HepG2 (cell line): ENCODE results near the gene TYRP1. TPM values are rescaled to one million over a fixed set of nuclear protein-coding genes. Genes with fewer than 3 reads are reported as not detected.

Source experiments
- ATAC-seq: fragments of 200-7000 bp; cut with Tn5 transposase; 3 replicates; pipeline ENCODE4 v1.9.1; 2020; ENCODE audit warnings: mild to moderate bottlenecking, moderate library complexity
- BruUV-seq: library from RNA; stranded (reverse); fragments of 400-500 nt; replicated peaks from 2 replicates; lab custom pipeline; 2021; lab: Mats Ljungman, UMichigan
- CTCF ChIA-PET: fragments of 300-600 bp; formaldehyde crosslinking; extraction: SDS; loops from one replicate; lab custom pipeline; 2021; ENCODE audit warnings: low total read pairs, inconsistent platforms, low intra/inter-chr PET ratio; lab: Yijun Ruan, JAX
- POLR2A ChIA-PET: fragments of 350-600 bp; sonication (Branson Sonifier 250); formaldehyde crosslinking; loops from one replicate; lab custom pipeline; 2020; ENCODE audit warnings: antibody characterized with exemption, inconsistent platforms; lab: Yijun Ruan, JAX
- DNase-seq: peaks from one replicate; pipeline ENCODE4 v3.0.0-alpha.2; 2015; ENCODE audit warnings: low spot score
- FAIRE-seq: peaks from 3 replicates; lab custom pipeline; 2011; peaks lifted over from hg19 to GRCh38; lab: Jason Lieb, UNC
- H2AFZ ChIP-seq: one replicate; pipeline ENCODE4 v1.6.1; 2011; ENCODE audit warnings: low read length, inconsistent platforms
- H3K27ac ChIP-seq: fragments of 300-600 bp; 3 replicates; pipeline ENCODE4 v1.8.0; 2011; ENCODE audit warnings: mixed run types, mild to moderate bottlenecking, mixed read lengths, low read length, inconsistent platforms; ENCODE audit not compliant: insufficient read depth; ENCODE audit errors: extremely low read length
- H3K27me3 ChIP-seq, 2 experiments: fragments of 200-600 bp in 1 of 2; 2 replicates in 1 of 2; 3 replicates in 1 of 2; pipeline versions ENCODE4 v1.6.0 to v1.8.0; 2011; ENCODE audit warnings: low read length in 2 of 2, mild to moderate bottlenecking in 2 of 2, moderate library complexity in 2 of 2, inconsistent platforms in 1 of 2; ENCODE audit not compliant: insufficient read depth in 2 of 2, control insufficient read depth in 1 of 2
- H3K36me3 ChIP-seq, 2 experiments: fragments of 200-600 bp in 1 of 2; replicated peaks in 1 of 2; 2 replicates in 1 of 2; 3 replicates in 1 of 2; pipeline versions ENCODE4 v1.5.1 to v1.8.0; 2011; ENCODE audit warnings: low read length in 2 of 2, inconsistent platforms in 1 of 2; ENCODE audit not compliant: insufficient read depth in 2 of 2, control insufficient read depth in 1 of 2
- H3K4me1 ChIP-seq: 2 replicates; pipeline ENCODE4 v1.5.1; 2012; ENCODE audit warnings: low read length, inconsistent platforms; ENCODE audit not compliant: insufficient read depth
- H3K4me2 ChIP-seq: 2 replicates; pipeline ENCODE4 v1.6.0; 2011; ENCODE audit warnings: low read depth, low read length, inconsistent platforms
- H3K4me3 ChIP-seq, 3 experiments: fragments of 200-600 bp in 1 of 3; sonication (generic), shearing (Covaris generic) in 1 of 3; replicated peaks in 1 of 3; 2 replicates each; pipeline ENCODE4 v1.5.1; 2011 to 2016; ENCODE audit warnings: low read length in 3 of 3, inconsistent platforms in 2 of 3, low read depth in 2 of 3, mild to moderate bottlenecking in 2 of 3, control low read depth in 1 of 3, mixed read lengths in 1 of 3; ENCODE audit not compliant: insufficient read depth in 1 of 3
- H3K79me2 ChIP-seq: one replicate; pipeline ENCODE4 v1.6.1; 2011; ENCODE audit warnings: low read length, inconsistent platforms; ENCODE audit not compliant: insufficient read depth
- H3K9ac ChIP-seq: 2 replicates; pipeline ENCODE4 v1.6.0; 2011; ENCODE audit warnings: mild to moderate bottlenecking, low read depth, low read length, inconsistent platforms; ENCODE audit not compliant: insufficient read depth
- H3K9me3 ChIP-seq: 2 replicates; pipeline ENCODE4 v1.5.1; 2012; ENCODE audit warnings: mild to moderate bottlenecking, low read length
- H4K20me1 ChIP-seq: 2 replicates; pipeline ENCODE4 v1.6.0; 2011; ENCODE audit warnings: inconsistent platforms, mild to moderate bottlenecking, low read length, moderate library complexity; ENCODE audit not compliant: insufficient read depth
- EZH2 ChIP-seq: conservative IDR thresholded peaks from 2 replicates; pipeline ENCODE4 v1.6.1; 2012; ENCODE audit warnings: mild to moderate bottlenecking, low read depth, low read length, moderate library complexity
- HMGA1 ChIP-seq: sonication (generic); formaldehyde crosslinking; conservative IDR thresholded peaks from 2 replicates; pipeline ENCODE4 v1.4.0; 2020; ENCODE audit warnings: missing genetic modification reagents
- HOXD1 ChIP-seq: sonication (generic); formaldehyde crosslinking; IDR thresholded peaks from 2 replicates; pipeline ENCODE4 v1.5.0; 2020; ENCODE audit warnings: missing genetic modification reagents
- MEF2D ChIP-seq: sonication (generic); formaldehyde crosslinking; IDR thresholded peaks from 2 replicates; pipeline ENCODE4 v1.5.1; 2020; ENCODE audit warnings: mild to moderate bottlenecking, missing genetic modification reagents
- NFE2L1 ChIP-seq: sonication (generic); formaldehyde crosslinking; IDR thresholded peaks from 2 replicates; pipeline ENCODE4 v1.4.0; 2020; ENCODE audit warnings: missing genetic modification reagents, mild to moderate bottlenecking, borderline replicate concordance
- ZBTB8A ChIP-seq: sonication (generic); formaldehyde crosslinking; IDR thresholded peaks from 2 replicates; pipeline ENCODE4 v1.4.0; 2020; ENCODE audit warnings: mild to moderate bottlenecking, low read depth, missing genetic modification reagents, borderline replicate concordance
- in situ Hi-C: cut with HindIII; loops from 2 replicates; pipeline ENCODE4 v1.10.0; 2017; ENCODE audit warnings: low pct_unique_long_range_greater_than_20kb; ENCODE audit not compliant: extremely low pct_ligation_motif_present
- intact Hi-C: fragments of 100-400 bp; cut with micrococcal nuclease; formaldehyde crosslinking; loops from one replicate; pipeline ENCODE4 v1.10.0; 2022; ENCODE audit not compliant: unreplicated experiment
- polyA plus RNA-seq, 8 experiments: library from polyadenylated mRNA; depleted of rRNA in 3 of 8; stranded (reverse) in 7 of 8; unstranded in 1 of 8; fragments of >200 nt; fragmentation: Illumina TruSeq in 4 of 8; extraction: Trizol in 4 of 8; gene quantifications; 2 replicates each; pipeline versions ENCODE4 v1.2.1 to v1.2.3, GENCODE V29; 2011 to 2016; ENCODE audit warnings: low read depth in 4 of 8, missing spikeins in 1 of 8, mixed read lengths in 1 of 8; ENCODE audit not compliant: insufficient read depth in 1 of 8
- total RNA-seq, 5 experiments: library from RNA; depleted of rRNA; stranded (reverse); fragments of >200 nt; fragmentation: Illumina TruSeq; extraction: Trizol; gene quantifications; 2 replicates each; pipeline ENCODE4 v1.2.3, GENCODE V29; 2016; ENCODE audit warnings: low read depth in 1 of 5
- TF ChIP-seq, protein P1 (sequence below): IDR thresholded peaks from 2 replicates; pipeline ENCODE4 v1.6.1; 2016
- TF ChIP-seq, protein P2 (sequence below): sonication (generic); formaldehyde crosslinking; IDR thresholded peaks from 2 replicates; pipeline ENCODE4 v1.8.0; 2022; ENCODE audit warnings: mild to moderate bottlenecking, missing genetic modification reagents, borderline replicate concordance
- TF ChIP-seq, protein P3 (sequence below): IDR thresholded peaks from 2 replicates; pipeline ENCODE4 v1.6.1; 2016; ENCODE audit warnings: low read depth, borderline replicate concordance

The TYRP1 gene
- total and polyA plus RNA-seq, 2 of the 13 experiments (the other 11 are each of a cell fraction or from before 2014, with no cell fraction given) = 0.04 TPM; not detected in 1

GRCh38 chr9:12699529-12699928 lies 6.3 kb downstream of the TYRP1 start (continued):
- TF ChIP-seq MEF2D = no peak
- TF ChIP-seq NFE2L1 (CRISPR knock-in tag) = no peak
- TF ChIP-seq, protein P1, sequence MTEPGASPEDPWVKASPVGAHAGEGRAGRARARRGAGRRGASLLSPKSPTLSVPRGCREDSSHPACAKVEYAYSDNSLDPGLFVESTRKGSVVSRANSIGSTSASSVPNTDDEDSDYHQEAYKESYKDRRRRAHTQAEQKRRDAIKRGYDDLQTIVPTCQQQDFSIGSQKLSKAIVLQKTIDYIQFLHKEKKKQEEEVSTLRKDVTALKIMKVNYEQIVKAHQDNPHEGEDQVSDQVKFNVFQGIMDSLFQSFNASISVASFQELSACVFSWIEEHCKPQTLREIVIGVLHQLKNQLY = no peak

- no TSS peak for BruUV-seq
These were observed 7.9 kb downstream of the TYRP1 start for GRCh38 chr9:12701126-12701525.

More at GRCh38 chr9:12701126-12701525, 7.9 kb downstream of the TYRP1 start:
- Histone ChIP-seq H3K27ac (no peak overlapping the region), H3K27me3 (no peaks in the 10 kb centered on the region), H2AFZ (no peak overlapping the region), H3K79me2 (no peaks in the 10 kb centered on the region), H3K36me3 (no peaks in the 10 kb centered on the region), H3K4me3 (no peak overlapping the region), H3K9ac (no peak overlapping the region), H3K4me2 (no peak overlapping the region), H3K9me3 (no peaks in the 10 kb centered on the region), H3K4me1 (no peaks in the 10 kb centered on the region), H4K20me1 (no peaks in the 10 kb centered on the region)
- no peak for FAIRE-seq
- intact Hi-C loops = no loop called here
- ChIA-PET POLR2A (no interaction called here), CTCF (no interaction called here)
- no peak for TF ChIP-seq HOXD1
- TF ChIP-seq, protein P2, sequence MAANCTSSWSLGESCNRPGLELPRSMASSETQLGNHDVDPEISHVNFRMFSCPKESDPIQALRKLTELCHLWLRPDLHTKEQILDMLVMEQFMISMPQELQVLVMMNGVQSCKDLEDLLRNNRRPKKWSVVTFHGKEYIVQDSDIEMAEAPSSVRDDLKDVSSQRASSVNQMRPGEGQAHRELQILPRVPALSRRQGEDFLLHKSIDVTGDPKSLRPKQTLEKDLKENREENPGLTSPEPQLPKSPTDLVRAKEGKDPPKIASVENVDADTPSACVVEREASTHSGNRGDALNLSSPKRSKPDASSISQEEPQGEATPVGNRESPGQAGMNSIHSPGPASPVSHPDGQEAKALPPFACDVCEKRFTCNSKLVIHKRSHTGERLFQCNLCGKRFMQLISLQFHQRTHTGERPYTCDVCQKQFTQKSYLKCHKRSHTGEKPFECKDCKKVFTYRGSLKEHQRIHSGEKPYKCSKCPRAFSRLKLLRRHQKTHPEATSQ (CRISPR knock-in tag) = no peak
- TF ChIP-seq HMGA1 (CRISPR knock-in tag) = no peak
- TF ChIP-seq ZBTB8A (CRISPR knock-in tag) = no peak
- TF ChIP-seq, protein P3, sequence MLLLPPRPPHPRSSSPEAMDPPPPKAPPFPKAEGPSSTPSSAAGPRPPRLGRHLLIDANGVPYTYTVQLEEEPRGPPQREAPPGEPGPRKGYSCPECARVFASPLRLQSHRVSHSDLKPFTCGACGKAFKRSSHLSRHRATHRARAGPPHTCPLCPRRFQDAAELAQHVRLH (CRISPR knock-in tag) = no peak
- TF ChIP-seq EZH2 = no peak
- no peak for ATAC-seq
- no peak for DNase-seq
- in situ Hi-C loops = no loop called here
